Activated naive CD4-positive, alpha-beta T cell treated with anti-CD3 and anti-CD28 coated beads, Interleukin-2, amount 10 ng/mL, durations not matched to agents 7 days and 5 days (primary cell): Measurements from ENCODE around the gene TIMM10.

ENCODE experiments used
- CTCF ChIA-PET: fragments of 350-600 bp; sonication (Branson Sonifier 250); formaldehyde crosslinking; loops from one replicate; lab custom pipeline; 2021; ENCODE audit warnings: antibody characterized with exemption; lab: Charles Lee
- DNase-seq: peaks from one replicate; pipeline ENCODE4 v3.0.0-alpha.2; 2020
- H3K27ac Mint-ChIP-seq: one replicate; pipeline ENCODE4 v1.8.0; 2021; ENCODE audit warnings: mild to moderate bottlenecking, moderate library complexity, mixed read lengths
- H3K27me3 Mint-ChIP-seq: one replicate; pipeline ENCODE4 v1.8.0; 2021; ENCODE audit warnings: mild to moderate bottlenecking, mixed read lengths
- H3K36me3 Mint-ChIP-seq: one replicate; pipeline ENCODE4 v1.8.0; 2021; ENCODE audit warnings: mixed read lengths
- H3K4me1 Mint-ChIP-seq: one replicate; pipeline ENCODE4 v1.8.0; 2021; ENCODE audit warnings: mixed read lengths
- H3K4me3 Mint-ChIP-seq: one replicate; pipeline ENCODE4 v1.8.0; 2021; ENCODE audit warnings: mild to moderate bottlenecking, moderate library complexity, mixed read lengths
- H3K9me3 Mint-ChIP-seq: one replicate; pipeline ENCODE4 v1.8.0; 2021; ENCODE audit warnings: mixed read lengths

The TIMM10 gene

GRCh38 chr11:57481915-57482781 lies 48.4 kb downstream of the TIMM10 start:
- CTCF ChIA-PET, result interaction anchor here (0.6 to 9.2 kb wide), 9 partner anchors 9 to 136 kb away, joined by 3 to 106 read pairs (median 3); partner anchors contain the start of gene RTN4RL2
- no peaks in the 10 kb centered on the region for H3K9me3 Mint-ChIP-seq
- DNase-seq, result no peak
- H3K36me3 Mint-ChIP-seq, result peaks cover 15% of the 10 kb centered on the region
- peaks cover 18% of the 10 kb centered on the region for H3K4me1 Mint-ChIP-seq
- H3K27me3 Mint-ChIP-seq, result peaks cover 67% of the 10 kb centered on the region
- no peak overlapping the region for H3K4me3 Mint-ChIP-seq
- no peak overlapping the region for H3K27ac Mint-ChIP-seq

- H3K4me3 Mint-ChIP-seq, result no peak overlapping the region
- peaks cover 76% of the 10 kb centered on the region for H3K27me3 Mint-ChIP-seq
- peaks cover 23% of the 10 kb centered on the region for H3K4me1 Mint-ChIP-seq
- no peaks in the 10 kb centered on the region for H3K9me3 Mint-ChIP-seq
- H3K36me3 Mint-ChIP-seq, result peaks cover 15% of the 10 kb centered on the region
- H3K27ac Mint-ChIP-seq, result no peak overlapping the region
- no peak for DNase-seq
- CTCF ChIA-PET, result interaction anchor here (0.6 to 9.2 kb wide), 10 partner anchors 9 to 136 kb away, joined by 3 to 106 read pairs (median 6); partner anchors contain the start of gene RTN4RL2
These were observed 49.2 kb downstream of the TIMM10 start for GRCh38 chr11:57481315-57481714.

GRCh38 chr11:57480409-57481137 lies 50.0 kb downstream of the TIMM10 start:
- CTCF ChIA-PET, result interaction anchor here (0.7 to 9.2 kb wide), 11 partner anchors 8 to 135 kb away, joined by 3 to 106 read pairs (median 6); partner anchors contain the start of gene RTN4RL2
- peak; percentile 86 for DNase-seq
- H3K4me1 Mint-ChIP-seq, result peaks cover 30% of the 10 kb centered on the region
- H3K4me3 Mint-ChIP-seq, result no peak overlapping the region
- H3K27ac Mint-ChIP-seq, result no peak overlapping the region
- peaks cover 83% of the 10 kb centered on the region for H3K27me3 Mint-ChIP-seq
- H3K36me3 Mint-ChIP-seq, result peaks cover 10% of the 10 kb centered on the region
- no peaks in the 10 kb centered on the region for H3K9me3 Mint-ChIP-seq

- DNase-seq, result no peak
- CTCF ChIA-PET, result interaction anchor here (0.7 to 9.2 kb wide), 7 partner anchors 10 to 134 kb away, joined by 3 to 106 read pairs (median 6); partner anchors contain the start of gene RTN4RL2
- Mint-ChIP-seq H3K9me3 (no peaks in the 10 kb centered on the region), H3K4me1 (peaks cover 35% of the 10 kb centered on the region), H3K4me3 (no peak overlapping the region), H3K27me3 (peaks cover 85% of the 10 kb centered on the region), H3K36me3 (peaks cover 4% of the 10 kb centered on the region), H3K27ac (no peak overlapping the region)
These were observed 50.6 kb downstream of the TIMM10 start for GRCh38 chr11:57479911-57480310.

GRCh38 chr11:57479021-57479663 lies 51.4 kb downstream of the TIMM10 start:
- Mint-ChIP-seq H3K27ac (no peak overlapping the region), H3K27me3 (peaks cover 89% of the 10 kb centered on the region)
- CTCF ChIA-PET, result interaction anchor here (3.5 to 9.2 kb wide), 3 partner anchors 16 to 132 kb away, joined by 22 to 92 read pairs (median 43); partner anchors contain the start of gene RTN4RL2

More at GRCh38 chr11:57479021-57479663, 51.4 kb downstream of the TIMM10 start:
- Mint-ChIP-seq H3K36me3 (no peaks in the 10 kb centered on the region), H3K9me3 (no peaks in the 10 kb centered on the region), H3K4me1 (peaks cover 43% of the 10 kb centered on the region), H3K4me3 (no peak overlapping the region)
- DNase-seq, result no peak
